AG09309 (cell line): ENCODE data around the gene TSSK6.

Experiments used
- DNase-seq: peaks from one replicate; pipeline ENCODE4 v3.0.0-alpha.2; 2010; ENCODE audit warnings: low read depth
- H3K4me3 ChIP-seq: 2 replicates; pipeline ENCODE4 v1.5.1; 2011; ENCODE audit warnings: mild to moderate bottlenecking, low read depth, low read length, moderate library complexity; ENCODE audit not compliant: control insufficient read depth
- TF ChIP-seq, protein P1 (sequence below): IDR thresholded peaks from 2 replicates; pipeline ENCODE4 v1.5.1; 2011; ENCODE audit warnings: mild to moderate bottlenecking, low read depth, low read length, inconsistent platforms; ENCODE audit not compliant: insufficient read depth, control insufficient read depth; ENCODE audit errors: missing control alignments

The TSSK6 gene

GRCh38 chr19:19514881-19515641 is at the start of gene TSSK6:
TSS of gene TSSK6 (minus strand) at chr19:19515548. CDS start at chr19:19515427, 121 bp downstream.
- H3K4me3 ChIP-seq = peak within 1 kb of the TSS; percentile 87
- no peak for DNase-seq
- TF ChIP-seq, protein P1, sequence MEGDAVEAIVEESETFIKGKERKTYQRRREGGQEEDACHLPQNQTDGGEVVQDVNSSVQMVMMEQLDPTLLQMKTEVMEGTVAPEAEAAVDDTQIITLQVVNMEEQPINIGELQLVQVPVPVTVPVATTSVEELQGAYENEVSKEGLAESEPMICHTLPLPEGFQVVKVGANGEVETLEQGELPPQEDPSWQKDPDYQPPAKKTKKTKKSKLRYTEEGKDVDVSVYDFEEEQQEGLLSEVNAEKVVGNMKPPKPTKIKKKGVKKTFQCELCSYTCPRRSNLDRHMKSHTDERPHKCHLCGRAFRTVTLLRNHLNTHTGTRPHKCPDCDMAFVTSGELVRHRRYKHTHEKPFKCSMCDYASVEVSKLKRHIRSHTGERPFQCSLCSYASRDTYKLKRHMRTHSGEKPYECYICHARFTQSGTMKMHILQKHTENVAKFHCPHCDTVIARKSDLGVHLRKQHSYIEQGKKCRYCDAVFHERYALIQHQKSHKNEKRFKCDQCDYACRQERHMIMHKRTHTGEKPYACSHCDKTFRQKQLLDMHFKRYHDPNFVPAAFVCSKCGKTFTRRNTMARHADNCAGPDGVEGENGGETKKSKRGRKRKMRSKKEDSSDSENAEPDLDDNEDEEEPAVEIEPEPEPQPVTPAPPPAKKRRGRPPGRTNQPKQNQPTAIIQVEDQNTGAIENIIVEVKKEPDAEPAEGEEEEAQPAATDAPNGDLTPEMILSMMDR = no peak

DNA sequence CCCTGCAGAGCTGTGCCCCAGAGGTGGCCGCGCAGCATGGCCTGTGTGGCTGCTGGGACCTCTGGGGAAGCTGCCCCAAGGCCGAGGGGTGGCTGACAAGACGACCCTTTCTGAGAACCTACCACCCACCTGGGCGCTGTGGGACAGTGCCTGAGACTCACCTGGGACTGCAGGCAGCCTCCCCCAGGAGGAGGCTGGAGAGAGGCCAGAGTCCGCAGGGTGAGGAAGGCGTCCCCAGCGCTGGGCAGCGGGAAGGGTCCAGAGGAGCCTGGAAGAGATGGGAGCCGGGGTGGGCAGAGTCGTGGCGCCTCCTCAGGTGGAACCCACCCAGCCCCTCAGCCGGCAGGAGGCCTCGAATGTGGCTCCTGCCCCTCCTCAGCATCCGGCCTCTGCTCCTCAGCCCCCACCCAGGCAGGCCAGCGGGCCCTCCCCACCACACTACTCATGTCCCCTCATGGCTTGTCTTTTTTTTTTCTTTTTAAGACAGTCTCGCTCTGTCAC is 48.0 kb upstream of the TSSK6 start:
- no peak overlapping the region for H3K4me3 ChIP-seq
- no peak for DNase-seq
- TF ChIP-seq, protein P1 = no peak

DNA sequence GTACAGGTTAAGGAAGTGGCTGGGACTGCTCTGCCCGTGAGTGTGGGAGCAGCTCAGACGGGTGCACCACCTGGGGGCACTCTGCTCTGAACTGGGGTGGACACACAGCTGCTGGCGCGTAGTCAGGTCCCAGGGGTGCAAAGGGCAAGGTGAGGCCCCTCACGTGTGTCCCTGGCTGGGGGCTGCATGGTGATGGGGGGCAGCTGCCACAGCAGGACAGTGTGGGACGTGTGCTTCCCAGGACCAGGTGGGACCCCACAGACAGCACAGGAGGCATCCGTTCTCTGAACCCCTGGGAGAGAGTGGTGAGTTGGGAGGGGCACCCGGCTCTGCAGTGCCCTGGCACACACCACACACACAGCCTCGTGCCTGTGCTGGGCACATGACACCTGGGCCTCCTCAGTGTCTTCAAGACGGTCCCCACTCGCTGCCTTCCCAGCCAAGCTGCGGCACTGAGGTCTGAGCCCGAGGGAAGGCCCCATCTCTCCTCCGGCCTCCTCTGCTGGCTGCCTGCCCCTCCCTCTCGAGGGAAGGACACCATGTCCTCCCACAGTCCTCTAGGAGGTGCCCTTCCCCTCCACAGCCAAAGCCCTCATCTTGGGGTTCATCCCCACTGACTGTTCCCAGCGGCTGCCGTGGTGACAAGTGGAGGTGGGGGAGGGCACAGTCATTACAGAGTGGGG is 47.5 kb upstream of the TSSK6 start:
- H3K4me3 ChIP-seq = no peak overlapping the region
- TF ChIP-seq, protein P1 = no peak
- DNase-seq = no peak

GRCh38 chr19:19561946-19562664 is 46.8 kb upstream of the TSSK6 start:
- no peak for DNase-seq

DNA sequence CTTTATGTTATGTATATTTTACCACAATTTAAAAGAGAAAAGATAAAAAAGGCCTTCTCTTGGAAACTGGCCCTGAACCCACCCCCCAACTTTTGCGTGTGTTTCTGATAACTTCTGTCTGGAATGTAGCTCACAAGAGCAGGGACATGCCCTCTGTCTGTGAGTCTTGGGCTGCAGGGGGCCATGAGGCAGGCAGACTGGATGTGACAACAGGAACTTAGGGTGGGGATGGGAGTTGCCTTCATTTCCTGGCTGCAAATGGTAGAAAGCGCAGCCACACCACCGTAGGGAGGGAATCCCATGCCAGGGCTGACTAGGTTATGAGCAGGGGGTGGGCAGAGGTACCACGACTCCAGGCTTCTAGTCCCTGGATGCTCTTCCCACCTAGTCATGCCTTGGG is 44.6 kb upstream of the TSSK6 start:
- no peak overlapping the region for H3K4me3 ChIP-seq
- TF ChIP-seq, protein P1 = no peak
- no peak for DNase-seq

More at GRCh38 chr19:19561946-19562664, 46.8 kb upstream of the TSSK6 start:
- TF ChIP-seq, protein P1 = no peak
- H3K4me3 ChIP-seq = no peak overlapping the region

GRCh38 chr19:19558636-19559035 is 43.3 kb upstream of the TSSK6 start:
- no peak overlapping the region for H3K4me3 ChIP-seq
- TF ChIP-seq, protein P1 = no peak
- DNase-seq = no peak
